ENCODE results near the gene DLGAP4.

- TF ChIP-seq CHD2 (IDR thresholded peaks at IDR 0.05; ENCODE audit: borderline replicate concordance, low read depth, low read length) = no peak
- TF ChIP-seq CTCF (IDR thresholded peaks at IDR 0.05 in 2 of 3, conservative IDR thresholded peaks at IDR 0.05 in 1 of 3; ENCODE audit: control insufficient read depth in 2 of 3, extremely low read depth in 1 of 3, insufficient read depth in 1 of 3, low read depth in 3 of 3, low read length in 3 of 3) = no peak
Observed at GRCh38 chr20:36546111-36546736, 240.1 kb downstream of the DLGAP4 start.

Measured in GM12878 (cell line).